ENCODE data around the gene FSTL3. TPM values are rescaled to one million over a fixed set of nuclear protein-coding genes. Genes with fewer than 3 reads are reported as not detected.
"Not testable (repeated sequence)": the region's sequence is repeated elsewhere in the genome, so short reads cannot be mapped to it uniquely, and the experiment has no call there.

The FSTL3 gene
- total RNA-seq, 1 experiment from 2014 or later, result 29.1 TPM

DNA sequence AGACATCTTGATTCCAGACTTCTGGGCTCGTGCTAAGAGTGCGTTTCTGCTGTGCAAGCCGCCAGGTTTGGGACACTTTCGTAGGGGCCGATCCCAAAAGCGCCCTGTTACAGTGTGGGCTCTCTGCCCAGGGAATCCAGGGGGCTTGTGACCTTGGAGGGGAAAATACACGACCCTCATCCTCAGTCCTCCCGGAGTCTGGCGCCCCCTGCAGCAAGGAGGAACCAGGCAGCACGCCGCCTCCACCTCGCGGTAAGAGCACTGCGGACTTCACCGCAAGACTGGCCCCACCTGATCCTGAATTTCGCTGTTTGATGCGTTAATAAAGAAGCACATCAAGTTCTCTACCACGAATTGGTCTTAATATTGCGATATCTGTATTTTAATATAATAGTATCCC is 48.0 kb upstream of the FSTL3 start:
- H3K4me1 ChIP-seq (ENCODE audit: control insufficient read depth in 1 of 2, insufficient read depth in 2 of 2, low read length in 2 of 2), result peaks cover 9 to 29% of the 10 kb centered on the region in 2 experiments; a peak in 3 of 4 replicates
- peaks cover 11 to 51% of the 10 kb centered on the region in 2 experiments for H3K36me3 ChIP-seq (ENCODE audit: control insufficient read depth in 1 of 2, insufficient read depth in 2 of 2, low read length in 2 of 2)
- BruUV-seq (replicated peaks), result no TSS peak
- CTCF ChIA-PET, result no interaction called here
- H3K4me2 ChIP-seq (ENCODE audit: low read length), result no peak overlapping the region
- H3K9me2 ChIP-seq (ENCODE audit: insufficient read depth), result no peaks in the 10 kb centered on the region
- H3K79me2 ChIP-seq (ENCODE audit: insufficient read depth, low read length), result peaks cover 57% of the 10 kb centered on the region
- DNase-seq (ENCODE audit: low read depth, low spot score), result no peak
- POLR2A ChIA-PET, result no interaction called here
- no peak for TF ChIP-seq EZH2phosphoT487 (IDR thresholded peaks at IDR 0.05; ENCODE audit: borderline replicate concordance)
- TF ChIP-seq, protein P1, sequence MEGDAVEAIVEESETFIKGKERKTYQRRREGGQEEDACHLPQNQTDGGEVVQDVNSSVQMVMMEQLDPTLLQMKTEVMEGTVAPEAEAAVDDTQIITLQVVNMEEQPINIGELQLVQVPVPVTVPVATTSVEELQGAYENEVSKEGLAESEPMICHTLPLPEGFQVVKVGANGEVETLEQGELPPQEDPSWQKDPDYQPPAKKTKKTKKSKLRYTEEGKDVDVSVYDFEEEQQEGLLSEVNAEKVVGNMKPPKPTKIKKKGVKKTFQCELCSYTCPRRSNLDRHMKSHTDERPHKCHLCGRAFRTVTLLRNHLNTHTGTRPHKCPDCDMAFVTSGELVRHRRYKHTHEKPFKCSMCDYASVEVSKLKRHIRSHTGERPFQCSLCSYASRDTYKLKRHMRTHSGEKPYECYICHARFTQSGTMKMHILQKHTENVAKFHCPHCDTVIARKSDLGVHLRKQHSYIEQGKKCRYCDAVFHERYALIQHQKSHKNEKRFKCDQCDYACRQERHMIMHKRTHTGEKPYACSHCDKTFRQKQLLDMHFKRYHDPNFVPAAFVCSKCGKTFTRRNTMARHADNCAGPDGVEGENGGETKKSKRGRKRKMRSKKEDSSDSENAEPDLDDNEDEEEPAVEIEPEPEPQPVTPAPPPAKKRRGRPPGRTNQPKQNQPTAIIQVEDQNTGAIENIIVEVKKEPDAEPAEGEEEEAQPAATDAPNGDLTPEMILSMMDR (IDR thresholded peaks at IDR 0.05 in 2 of 3, conservative IDR thresholded peaks at IDR 0.05 in 1 of 3; ENCODE audit: borderline replicate concordance in 1 of 3, insufficient read depth in 1 of 3, low read depth in 2 of 3, low read length in 2 of 3), result peak in 2 of 3 experiments; percentile 61 to 62; a peak in 5 of 6 replicates
- H3K27me3 ChIP-seq (ENCODE audit: insufficient read depth, low read length), result no peaks in the 10 kb centered on the region
- intact Hi-C loops (cut with micrococcal nuclease), result no loop called here
- no peak overlapping the region for H3K9ac ChIP-seq (ENCODE audit: low read length)
- no peak overlapping the region for H2AFZ ChIP-seq (ENCODE audit: low read depth, low read length, poor library complexity, severe bottlenecking)
- no peaks in the 10 kb centered on the region for H4K20me1 ChIP-seq (ENCODE audit: insufficient read depth)
- RAD21 ChIA-PET (ENCODE audit: low non-redundant PET in 1 of 2, low total read pairs in 2 of 2, uncharacterized antibody in 2 of 2, unreplicated experiment in 2 of 2), result no interaction called here
- H3K27ac ChIP-seq (ENCODE audit: low read depth, low read length), result no peak overlapping the region
- H3K4me3 ChIP-seq (replicated peaks in 1 of 2; ENCODE audit: low read depth in 1 of 2, low read length in 2 of 2), result no peak overlapping the region
- H3K9me3 ChIP-seq (ENCODE audit: control insufficient read depth in 1 of 2, insufficient read depth in 1 of 2, low read depth in 1 of 2, low read length in 2 of 2), result no peaks in the 10 kb centered on the region
- no peak for ATAC-seq

DNA sequence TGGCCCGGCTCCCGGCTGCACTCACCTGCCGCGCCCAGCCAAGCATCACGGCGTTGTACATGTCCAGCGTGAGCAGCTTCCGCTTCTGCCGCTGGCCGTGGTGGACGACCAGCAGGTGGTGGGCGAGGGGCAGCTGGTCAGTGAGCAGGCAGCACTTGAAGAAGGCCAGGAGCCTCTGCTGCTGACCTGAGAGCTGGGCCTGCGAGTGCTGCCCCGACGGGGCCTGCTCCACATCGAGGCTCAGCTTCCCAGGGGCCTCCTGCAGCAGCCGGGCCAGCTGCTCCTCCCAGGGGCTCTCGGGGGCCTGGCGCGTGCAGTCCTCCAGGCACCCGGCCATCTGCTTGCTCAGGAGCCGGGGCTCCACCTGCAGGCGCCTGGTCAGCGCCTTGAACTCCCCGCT is 46.7 kb upstream of the FSTL3 start:
- H4K20me1 ChIP-seq (ENCODE audit: insufficient read depth); DNase-seq (ENCODE audit: low read depth, low spot score); H3K4me2 ChIP-seq (ENCODE audit: low read length); BruUV-seq (replicated peaks); H3K9me3 ChIP-seq (ENCODE audit: control insufficient read depth in 1 of 2, insufficient read depth in 1 of 2, low read depth in 1 of 2, low read length in 2 of 2); POLR2A ChIA-PET; H3K9me2 ChIP-seq (ENCODE audit: insufficient read depth); ATAC-seq; intact Hi-C loops (cut with micrococcal nuclease); H3K27me3 ChIP-seq (ENCODE audit: insufficient read depth, low read length); CTCF ChIA-PET; H3K27ac ChIP-seq (ENCODE audit: low read depth, low read length); H3K4me3 ChIP-seq (replicated peaks in 1 of 2; ENCODE audit: low read depth in 1 of 2, low read length in 2 of 2); RAD21 ChIA-PET (ENCODE audit: low non-redundant PET in 1 of 2, low total read pairs in 2 of 2, uncharacterized antibody in 2 of 2, unreplicated experiment in 2 of 2); H2AFZ ChIP-seq (ENCODE audit: low read depth, low read length, poor library complexity, severe bottlenecking); H3K9ac ChIP-seq (ENCODE audit: low read length): not testable (repeated sequence)
- Histone ChIP-seq H3K4me1 (ENCODE audit: control insufficient read depth in 1 of 2, insufficient read depth in 2 of 2, low read length in 2 of 2) (peaks cover 8 to 25% of the 10 kb centered on the region in 2 experiments; a peak in 3 of 4 replicates), H3K79me2 (ENCODE audit: insufficient read depth, low read length) (peaks cover 58% of the 10 kb centered on the region), H3K36me3 (ENCODE audit: control insufficient read depth in 1 of 2, insufficient read depth in 2 of 2, low read length in 2 of 2) (peaks cover 11 to 48% of the 10 kb centered on the region in 2 experiments)
